SKM-1 (cell line): ENCODE data around the gene WDCP.

Source experiments
- DNase-seq: peaks from one replicate; lab custom pipeline; 2025; ENCODE audit not compliant: unreplicated experiment; lab: John Stamatoyannopoulos, UW

The WDCP gene

GRCh38 chr2:24007693-24008092 lies 39.5 kb downstream of the WDCP start:
- no peak for DNase-seq

- DNase-seq = no peak
Measured at GRCh38 chr2:23994567-23994966, 52.6 kb downstream of the WDCP start.

- no peak for DNase-seq
Measured at GRCh38 chr2:23993736-23994269, 53.4 kb downstream of the WDCP start.

GRCh38 chr2:23992931-23993330 lies 54.3 kb downstream of the WDCP start:
- DNase-seq = no peak

GRCh38 chr2:23988371-23988770 lies 58.8 kb downstream of the WDCP start:
- DNase-seq = no peak
